Hepatocyte (in vitro differentiated cells): Measurements from ENCODE around the gene UGT1A7. TPM values are rescaled to one million over a fixed set of nuclear protein-coding genes. Genes with fewer than 3 reads are reported as not detected.

ENCODE experiments used
- DNase-seq: peaks from one replicate; pipeline ENCODE4 v3.0.0-alpha.2; 2016; ENCODE audit warnings: low spot score
- H2AFZ ChIP-seq: fragments of 200-600 bp; sonication (generic); 2 replicates; pipeline ENCODE4 v1.6.0; 2016; ENCODE audit warnings: antibody characterized with exemption, mild to moderate bottlenecking
- H3K27ac ChIP-seq: fragments of 200-600 bp; sonication (generic); 2 replicates; pipeline ENCODE4 v1.5.1; 2016; ENCODE audit warnings: mild to moderate bottlenecking
- H3K27me3 ChIP-seq: fragments of 200-600 bp; sonication (generic); 2 replicates; pipeline ENCODE4 v1.6.1; 2016
- H3K36me3 ChIP-seq: fragments of 200-600 bp; sonication (generic); replicated peaks from 2 replicates; pipeline ENCODE4 v1.5.1; 2016; ENCODE audit warnings: low read depth; ENCODE audit not compliant: insufficient read depth
- H3K4me1 ChIP-seq: fragments of 200-600 bp; sonication (generic); 2 replicates; pipeline ENCODE4 v1.5.1; 2016; ENCODE audit warnings: mild to moderate bottlenecking, moderate library complexity; ENCODE audit not compliant: insufficient read depth
- H3K4me2 ChIP-seq: fragments of 200-600 bp; sonication (generic); 2 replicates; pipeline ENCODE4 v1.6.0; 2016
- H3K4me3 ChIP-seq: fragments of 200-600 bp; sonication (generic); 2 replicates; pipeline ENCODE4 v1.5.1; 2016; ENCODE audit warnings: mild to moderate bottlenecking
- H3K79me2 ChIP-seq: fragments of 200-600 bp; sonication (generic); 2 replicates; pipeline ENCODE4 v1.6.0; 2017; ENCODE audit warnings: mild to moderate bottlenecking
- H3K9me2 ChIP-seq: fragments of 200-600 bp; sonication (generic); replicated peaks from 2 replicates; pipeline ENCODE4 v1.6.0; 2017; ENCODE audit warnings: mild to moderate bottlenecking; ENCODE audit not compliant: insufficient read depth
- H3K9me3 ChIP-seq: fragments of 200-600 bp; sonication (generic); 2 replicates; pipeline ENCODE4 v1.5.1; 2016; ENCODE audit warnings: low read depth, mild to moderate bottlenecking
- H4K20me1 ChIP-seq: fragments of 200-600 bp; sonication (generic); 2 replicates; pipeline ENCODE4 v1.6.0; 2016; ENCODE audit warnings: mild to moderate bottlenecking; ENCODE audit not compliant: insufficient read depth, poor library complexity, severe bottlenecking
- EZH2 ChIP-seq: fragments of 200-600 bp; sonication (generic); IDR thresholded peaks from 2 replicates; pipeline ENCODE4 v1.6.1; 2016; ENCODE audit warnings: antibody characterized with exemption, mild to moderate bottlenecking, borderline replicate concordance
- EZH2phosphoT487 ChIP-seq: fragments of 200-600 bp; sonication (generic); IDR thresholded peaks from one replicate; pipeline ENCODE4 v1.6.1; 2018; ENCODE audit warnings: antibody characterized with exemption, mild to moderate bottlenecking, low read depth, moderate library complexity; ENCODE audit not compliant: unreplicated experiment, severe bottlenecking
- WGBS: methylation state at CpG from one replicate; pipeline ENCODE4 v1.1.6; 2016; ENCODE audit warnings: low lambda C conversion rate; ENCODE audit errors: missing lambda C conversion rate; 5-methylcytosine and 5-hydroxymethylcytosine counted together
- polyA plus RNA-seq: library from polyadenylated mRNA; unstranded; fragments of >200 nt; fragmentation: Nextera tagmentation; extraction: Ambion mirVana; gene quantifications from 2 replicates; pipeline ENCODE4 v1.2.1, GENCODE V29; 2016
- total RNA-seq: library from RNA; depleted of rRNA; stranded (reverse); fragments of >200 nt; gene quantifications from 2 replicates; pipeline ENCODE4 v1.2.3, GENCODE V29; 2014
- TF ChIP-seq, protein P1 (sequence below): fragments of 200-600 bp; sonication (generic); IDR thresholded peaks from 2 replicates; pipeline ENCODE4 v1.5.1; 2016; ENCODE audit warnings: antibody characterized with exemption, mild to moderate bottlenecking; ENCODE audit not compliant: poor library complexity

Gene UGT1A7
- total and polyA plus RNA-seq, 2 experiments from 2014 or later, result 0.07 TPM; not detected in 1

GRCh38 chr2:233798335-233799086 lies 116.8 kb downstream of the UGT1A7 start:
- H3K79me2 ChIP-seq, result no peaks in the 10 kb centered on the region
- TF ChIP-seq, protein P1, sequence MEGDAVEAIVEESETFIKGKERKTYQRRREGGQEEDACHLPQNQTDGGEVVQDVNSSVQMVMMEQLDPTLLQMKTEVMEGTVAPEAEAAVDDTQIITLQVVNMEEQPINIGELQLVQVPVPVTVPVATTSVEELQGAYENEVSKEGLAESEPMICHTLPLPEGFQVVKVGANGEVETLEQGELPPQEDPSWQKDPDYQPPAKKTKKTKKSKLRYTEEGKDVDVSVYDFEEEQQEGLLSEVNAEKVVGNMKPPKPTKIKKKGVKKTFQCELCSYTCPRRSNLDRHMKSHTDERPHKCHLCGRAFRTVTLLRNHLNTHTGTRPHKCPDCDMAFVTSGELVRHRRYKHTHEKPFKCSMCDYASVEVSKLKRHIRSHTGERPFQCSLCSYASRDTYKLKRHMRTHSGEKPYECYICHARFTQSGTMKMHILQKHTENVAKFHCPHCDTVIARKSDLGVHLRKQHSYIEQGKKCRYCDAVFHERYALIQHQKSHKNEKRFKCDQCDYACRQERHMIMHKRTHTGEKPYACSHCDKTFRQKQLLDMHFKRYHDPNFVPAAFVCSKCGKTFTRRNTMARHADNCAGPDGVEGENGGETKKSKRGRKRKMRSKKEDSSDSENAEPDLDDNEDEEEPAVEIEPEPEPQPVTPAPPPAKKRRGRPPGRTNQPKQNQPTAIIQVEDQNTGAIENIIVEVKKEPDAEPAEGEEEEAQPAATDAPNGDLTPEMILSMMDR, result no peak
- TF ChIP-seq EZH2 (no peak), EZH2phosphoT487 (no peak)
- no peaks in the 10 kb centered on the region for H3K9me3 ChIP-seq
- H3K4me1 ChIP-seq, result no peaks in the 10 kb centered on the region
- no peaks in the 10 kb centered on the region for H4K20me1 ChIP-seq
- no peak for DNase-seq
- no peaks in the 10 kb centered on the region for H3K36me3 ChIP-seq
- H3K4me3 ChIP-seq, result no peak overlapping the region
- no peaks in the 10 kb centered on the region for H3K27me3 ChIP-seq
- H3K9me2 ChIP-seq, result no peaks in the 10 kb centered on the region
- H3K27ac ChIP-seq, result no peak overlapping the region
- WGBS, result 83% methylated on average over 14 of the region's 14 CpGs
- no peak overlapping the region for H2AFZ ChIP-seq
- H3K4me2 ChIP-seq, result no peak overlapping the region

GRCh38 chr2:233799087-233799665 lies 117.5 kb downstream of the UGT1A7 start:
- TF ChIP-seq EZH2 (no peak), EZH2phosphoT487 (no peak)
- TF ChIP-seq, protein P1, result no peak
- H3K27me3 ChIP-seq, result no peaks in the 10 kb centered on the region

DNA sequence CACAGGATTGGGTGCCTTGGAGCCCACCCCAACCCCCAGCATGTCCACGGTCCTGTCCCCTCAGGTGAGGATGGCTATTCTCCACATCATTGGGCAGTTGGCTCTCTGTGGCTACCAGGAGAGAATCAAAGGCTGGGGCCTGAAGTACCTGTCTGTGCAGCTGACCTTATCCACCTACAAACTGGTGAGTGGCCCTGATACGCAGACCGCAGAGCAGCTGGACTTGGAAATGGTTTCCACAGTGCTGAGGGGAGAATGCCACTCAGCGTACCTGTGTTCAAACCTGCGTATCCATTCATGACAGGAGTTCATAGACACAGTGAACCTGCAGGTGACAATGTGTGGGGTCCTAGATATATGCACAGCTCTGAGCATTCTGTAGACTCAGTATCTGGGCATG lies 118.0 kb downstream of the UGT1A7 start:
- H3K27me3 ChIP-seq, result no peaks in the 10 kb centered on the region
- no peak overlapping the region for H3K4me3 ChIP-seq
- H4K20me1 ChIP-seq, result no peaks in the 10 kb centered on the region
- 49% methylated on average over 5 of the region's 5 CpGs for WGBS
- no peak overlapping the region for H3K27ac ChIP-seq
- no peaks in the 10 kb centered on the region for H3K9me2 ChIP-seq
- no peak overlapping the region for H3K4me2 ChIP-seq
- H3K36me3 ChIP-seq, result no peaks in the 10 kb centered on the region
- TF ChIP-seq, protein P1, result no peak
- TF ChIP-seq EZH2phosphoT487 (no peak), EZH2 (no peak)
- H2AFZ ChIP-seq, result no peak overlapping the region
- DNase-seq, result no peak
- no peaks in the 10 kb centered on the region for H3K9me3 ChIP-seq
- H3K4me1 ChIP-seq, result no peaks in the 10 kb centered on the region
- H3K79me2 ChIP-seq, result no peaks in the 10 kb centered on the region

More at GRCh38 chr2:233799087-233799665, 117.5 kb downstream of the UGT1A7 start:
- Histone ChIP-seq H4K20me1 (no peaks in the 10 kb centered on the region), H3K4me1 (no peaks in the 10 kb centered on the region), H3K9me2 (no peaks in the 10 kb centered on the region), H2AFZ (no peak overlapping the region), H3K9me3 (no peaks in the 10 kb centered on the region), H3K4me3 (no peak overlapping the region), H3K27ac (no peak overlapping the region), H3K4me2 (no peak overlapping the region), H3K36me3 (no peaks in the 10 kb centered on the region), H3K79me2 (no peaks in the 10 kb centered on the region)
- WGBS, result 71% methylated on average over 7 of the region's 7 CpGs
- DNase-seq, result no peak
